GM19324 (cell line): ENCODE results near the gene EFNA4.

Experiments used
- ATAC-seq: cut with Tn5 transposase; IDR thresholded peaks from one replicate; pipeline ENCODE4 v1.9.1; 2021; ENCODE audit warnings: mild to moderate bottlenecking, moderate library complexity; ENCODE audit not compliant: unreplicated experiment, low FRiP score

EFNA4 gene

GRCh38 chr1:155084722-155085503 lies 21.4 kb downstream of the EFNA4 start:
- peak; percentile 79 for ATAC-seq

- no peak for ATAC-seq
These were observed 22.1 kb downstream of the EFNA4 start for GRCh38 chr1:155085504-155086127.

GRCh38 chr1:155086128-155086741 lies 22.7 kb downstream of the EFNA4 start:
- ATAC-seq, result no peak

GRCh38 chr1:155086856-155087535 lies 23.5 kb downstream of the EFNA4 start:
- ATAC-seq, result no peak

GRCh38 chr1:155091071-155092051 lies 27.8 kb downstream of the EFNA4 start:
- no peak for ATAC-seq

GRCh38 chr1:155092131-155092530 lies 28.6 kb downstream of the EFNA4 start:
- no peak for ATAC-seq

- ATAC-seq, result no peak
These were observed 29.1 kb downstream of the EFNA4 start for GRCh38 chr1:155092641-155093040.

- no peak for ATAC-seq
These were observed 30.5 kb downstream of the EFNA4 start for GRCh38 chr1:155093911-155094621.

- no peak for ATAC-seq
These were observed 31.0 kb downstream of the EFNA4 start for GRCh38 chr1:155094622-155094948.

GRCh38 chr1:155099331-155099730 lies 35.8 kb downstream of the EFNA4 start:
- no peak for ATAC-seq

- no peak for ATAC-seq
These were observed 39.8 kb downstream of the EFNA4 start for GRCh38 chr1:155103325-155103724.

- no peak for ATAC-seq
These were observed 41.3 kb downstream of the EFNA4 start for GRCh38 chr1:155104605-155105534.

- ATAC-seq, result no peak
These were observed 42.1 kb downstream of the EFNA4 start for GRCh38 chr1:155105604-155106011.

GRCh38 chr1:155106862-155107261 lies 43.3 kb downstream of the EFNA4 start:
- ATAC-seq, result no peak

GRCh38 chr1:155107309-155108264 lies 44.0 kb downstream of the EFNA4 start:
- no peak for ATAC-seq

GRCh38 chr1:155108296-155108695 lies 44.8 kb downstream of the EFNA4 start:
- no peak for ATAC-seq

- no peak for ATAC-seq
These were observed 46.8 kb downstream of the EFNA4 start for GRCh38 chr1:155110381-155110780.
